SK-N-MC (cell line): ENCODE data around the gene ACVR1B.

ENCODE experiments used
- DNase-seq: peaks from one replicate; pipeline ENCODE4 v3.0.0-alpha.2; 2011; ENCODE audit warnings: low read depth, low spot score
- H3K27ac ChIP-seq: fragments of 200-600 bp; sonication (generic); 2 replicates; pipeline ENCODE4 v1.5.1; 2016; ENCODE audit warnings: mixed run types
- H3K36me3 ChIP-seq: fragments of 200-600 bp; sonication (generic); 2 replicates; pipeline ENCODE4 v1.6.1; 2017; ENCODE audit warnings: antibody characterized with exemption, low read length, mixed read lengths; ENCODE audit not compliant: insufficient read depth
- H3K4me3 ChIP-seq: fragments of 200-600 bp; sonication (generic); 2 replicates; pipeline ENCODE4 v1.5.1; 2016
- H3K9ac ChIP-seq: fragments of 200-600 bp; sonication (generic); 2 replicates; pipeline ENCODE4 v1.8.0; 2017; ENCODE audit warnings: mixed run types, mixed read lengths; ENCODE audit not compliant: insufficient read length
- H3K9me3 ChIP-seq: fragments of 200-600 bp; sonication (generic); 2 replicates; pipeline ENCODE4 v1.6.1; 2017; ENCODE audit warnings: low read depth, mild to moderate bottlenecking, antibody characterized with exemption, low read length, moderate library complexity, mixed read lengths
- EZH2 ChIP-seq: fragments of 200-600 bp; sonication (generic); IDR thresholded peaks from one replicate; pipeline ENCODE4 v1.6.1; 2017; ENCODE audit warnings: antibody characterized with exemption
- FOXP2 ChIP-seq: optimal IDR thresholded peaks from 2 replicates; pipeline ENCODE3; 2011; ENCODE audit warnings: mild to moderate bottlenecking, moderate library complexity; ENCODE audit not compliant: insufficient read depth; ENCODE audit errors: extremely low read length, control extremely low read depth
- POLR2AphosphoS5 ChIP-seq: IDR thresholded peaks from 2 replicates; pipeline ENCODE4 v1.6.1; 2012; ENCODE audit warnings: mild to moderate bottlenecking, low read depth, low read length, borderline replicate concordance

The ACVR1B gene

DNA sequence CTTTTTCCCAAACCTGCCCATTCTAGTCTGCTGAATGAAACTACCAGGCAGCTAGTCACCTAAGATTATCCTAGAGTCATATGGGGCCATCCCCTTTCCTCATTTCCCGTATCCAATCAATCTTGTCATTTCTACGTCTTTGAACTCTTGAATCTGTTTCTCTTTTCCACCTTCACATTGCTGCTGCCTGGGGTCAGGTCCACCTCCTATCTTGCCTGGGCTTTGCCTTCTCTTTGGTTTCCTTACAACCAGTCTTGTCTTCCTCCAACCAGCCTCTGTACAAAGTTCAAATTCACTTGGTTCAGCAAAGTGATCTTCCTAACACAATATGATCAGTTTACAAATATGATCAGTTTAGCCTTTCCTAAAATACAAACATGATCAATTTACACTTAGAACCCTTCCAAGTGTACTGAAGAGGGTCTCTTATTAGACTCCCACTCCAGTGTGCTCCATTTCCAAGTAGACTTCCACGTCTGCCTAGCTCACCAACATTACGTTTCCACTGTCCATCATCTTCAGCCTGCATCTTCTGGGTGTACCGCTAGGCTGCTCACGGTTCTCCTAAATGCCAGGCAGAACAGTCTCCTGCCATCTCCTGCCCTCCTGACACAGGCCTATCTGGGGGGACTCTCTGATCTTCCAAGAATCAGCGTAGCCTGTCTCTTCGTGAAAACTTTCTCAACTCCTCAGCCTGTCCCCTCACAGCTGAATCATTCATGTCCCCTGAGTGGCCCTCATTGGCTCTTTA, 4.1 kb upstream of the ACVR1B start:
- no peak for TF ChIP-seq EZH2

DNA sequence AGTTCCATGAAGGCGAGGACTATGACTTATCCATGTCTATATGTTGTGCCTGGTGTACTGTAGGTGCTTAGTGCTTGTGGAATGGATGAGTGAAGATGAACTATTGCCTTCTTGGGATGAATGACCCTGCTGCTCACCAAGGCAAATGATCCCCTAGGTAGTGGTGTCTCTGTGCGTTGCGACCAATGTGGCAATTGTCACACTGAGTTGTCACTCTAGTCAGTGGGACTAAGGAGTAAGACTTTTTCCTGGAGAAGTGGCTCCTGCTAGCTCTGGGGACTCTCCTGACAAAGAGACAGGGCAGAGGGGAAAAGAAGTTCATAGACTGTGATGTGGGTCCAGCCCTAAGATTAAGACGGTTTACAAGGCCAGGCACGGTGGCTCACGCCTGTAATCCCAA, 3.4 kb upstream of the ACVR1B start:
- Histone ChIP-seq H3K9ac (no peak overlapping the region), H3K36me3 (no peaks in the 10 kb centered on the region), H3K27ac (no peak overlapping the region), H3K4me3 (no peak overlapping the region), H3K9me3 (no peaks in the 10 kb centered on the region)
- no peak for TF ChIP-seq FOXP2
- TF ChIP-seq EZH2 = no peak
- TF ChIP-seq POLR2AphosphoS5 = no peak
- no peak for DNase-seq

More for the DNA sequence above, 4.1 kb upstream of the ACVR1B start:
- Histone ChIP-seq H3K4me3 (no peak overlapping the region), H3K9me3 (no peaks in the 10 kb centered on the region), H3K36me3 (no peaks in the 10 kb centered on the region), H3K27ac (no peak overlapping the region), H3K9ac (no peak overlapping the region)
- no peak for DNase-seq

DNA sequence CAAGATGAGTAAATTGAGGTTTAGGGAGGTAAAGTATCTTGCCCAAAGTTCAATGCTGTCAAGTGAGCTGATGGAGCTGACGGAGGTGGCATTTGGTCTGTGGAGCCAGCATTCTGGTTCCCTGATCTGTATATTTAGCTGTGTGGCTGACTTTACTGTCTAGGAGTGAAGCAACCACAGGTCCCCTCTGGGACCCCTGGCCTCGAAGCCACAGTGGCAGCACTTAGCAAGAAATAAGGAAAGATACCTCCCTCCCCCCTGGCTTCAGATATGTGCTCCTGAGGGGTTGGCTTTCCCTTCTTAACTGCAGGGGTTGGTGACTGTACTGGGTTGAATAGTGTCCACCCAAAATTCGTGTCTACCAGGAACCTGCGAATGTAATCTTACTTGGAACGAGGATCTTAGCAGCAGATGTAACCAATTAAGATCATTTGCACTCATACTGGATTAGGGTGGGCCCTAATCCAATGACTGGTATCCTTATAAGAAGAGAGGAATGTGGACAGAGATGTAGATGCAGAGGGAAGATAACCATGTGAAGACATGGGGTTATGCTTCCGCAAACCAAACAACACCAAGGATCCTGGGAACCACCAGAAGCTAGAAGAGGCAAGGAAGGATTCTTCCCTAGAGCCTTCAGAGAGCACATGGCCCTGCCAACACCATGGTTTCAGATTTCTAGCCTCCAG, 2.0 kb upstream of the ACVR1B start:
- no peak for DNase-seq
- Histone ChIP-seq H3K27ac (no peak overlapping the region), H3K9me3 (no peaks in the 10 kb centered on the region), H3K4me3 (no peak overlapping the region), H3K9ac (no peak overlapping the region), H3K36me3 (no peaks in the 10 kb centered on the region)
- no peak for TF ChIP-seq EZH2
- TF ChIP-seq FOXP2 = no peak
- no peak for TF ChIP-seq POLR2AphosphoS5

DNA sequence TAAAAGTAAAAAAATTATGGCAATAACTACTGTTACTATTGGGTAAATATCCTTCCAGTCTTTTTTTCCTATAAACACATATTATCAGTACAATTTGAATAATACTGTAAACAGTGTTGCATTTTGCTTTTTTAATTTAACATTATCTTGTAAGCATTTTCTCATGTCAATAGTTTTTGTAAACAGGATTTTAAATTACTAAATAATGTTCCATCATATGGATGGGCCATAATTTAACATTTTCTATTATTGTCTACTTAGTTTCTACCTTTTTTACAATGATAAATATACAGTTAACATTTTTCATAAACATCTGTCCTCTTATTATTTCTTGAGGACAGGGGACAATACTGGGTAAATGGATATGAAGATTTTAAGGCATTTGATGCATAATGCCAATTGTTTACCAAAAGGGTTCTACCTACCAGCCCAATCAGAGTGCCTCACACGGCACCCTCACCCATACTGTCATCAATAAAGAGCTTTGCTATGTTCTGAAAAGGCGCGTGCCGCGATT, 759 bp upstream of the ACVR1B start:
- Histone ChIP-seq H3K4me3 (peak overlapping the region; percentile 90), H3K9me3 (no peaks in the 10 kb centered on the region), H3K27ac (no peak overlapping the region), H3K9ac (peak overlapping the region; percentile 68), H3K36me3 (no peaks in the 10 kb centered on the region)
- no peak for DNase-seq
- TF ChIP-seq FOXP2 = no peak
- TF ChIP-seq EZH2 = no peak
- TF ChIP-seq POLR2AphosphoS5 = no peak

- Histone ChIP-seq H3K4me3 (peak overlapping the region; percentile 91), H3K27ac (peak overlapping the region; percentile 43; the same call in 1 of the 2 replicates), H3K9ac (peak overlapping the region; percentile 95), H3K36me3 (peaks cover 5% of the 10 kb centered on the region), H3K9me3 (no peaks in the 10 kb centered on the region)
- TF ChIP-seq POLR2AphosphoS5 = no peak
- no peak for TF ChIP-seq FOXP2
- TF ChIP-seq EZH2 = no peak
- DNase-seq = no peak
These were observed 584 bp downstream of the ACVR1B start for GRCh38 chr12:51951843-51952722.

DNA sequence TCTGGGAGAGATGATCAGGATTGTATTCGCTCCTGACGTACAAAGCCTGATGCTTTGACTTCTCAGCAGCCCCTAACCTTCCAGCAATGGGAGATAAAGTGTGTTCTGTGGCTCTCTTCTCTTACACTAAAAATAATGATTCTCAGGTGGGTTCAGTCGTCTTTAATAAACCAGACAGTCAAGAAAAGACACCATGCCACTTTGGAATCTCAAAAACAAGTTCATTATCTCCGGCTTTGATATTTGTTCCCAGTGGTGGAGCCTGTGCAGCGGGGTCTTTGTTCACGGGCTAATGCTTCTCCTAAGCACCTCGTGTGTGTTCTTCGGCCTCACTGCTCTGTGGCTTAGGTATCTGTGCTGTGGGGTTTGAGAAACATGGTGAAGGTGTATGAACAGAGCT, 1.6 kb downstream of the ACVR1B start:
- DNase-seq = no peak
- Histone ChIP-seq H3K9ac (peak overlapping the region; percentile 56), H3K9me3 (no peaks in the 10 kb centered on the region), H3K4me3 (peak overlapping the region; percentile 91), H3K36me3 (peaks cover 5% of the 10 kb centered on the region), H3K27ac (no peak overlapping the region)
- no peak for TF ChIP-seq EZH2
- no peak for TF ChIP-seq POLR2AphosphoS5
- no peak for TF ChIP-seq FOXP2

DNA sequence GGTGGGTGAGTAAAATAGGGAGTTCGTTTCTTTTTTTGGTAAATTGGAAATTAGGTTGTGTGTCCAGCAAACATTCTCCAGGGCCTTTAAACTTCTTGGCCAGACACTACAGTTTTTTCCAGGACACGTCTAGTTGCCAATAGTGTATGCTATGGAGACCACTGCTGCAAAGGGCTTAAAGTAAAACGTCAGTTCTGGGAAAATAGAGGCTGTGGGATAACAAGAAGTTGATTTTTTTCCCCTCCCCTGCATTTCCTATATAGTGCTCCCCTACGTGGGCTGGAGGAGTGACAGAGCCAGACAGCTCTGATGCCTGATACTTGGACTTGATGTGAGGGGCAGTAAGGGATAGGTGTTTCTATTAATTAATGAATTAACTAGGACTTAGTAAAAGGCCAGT, 2.4 kb downstream of the ACVR1B start:
- Histone ChIP-seq H3K27ac (no peak overlapping the region), H3K9me3 (no peaks in the 10 kb centered on the region), H3K36me3 (peaks cover 5% of the 10 kb centered on the region), H3K9ac (peak overlapping the region; percentile 56), H3K4me3 (peak overlapping the region; percentile 91)
- TF ChIP-seq FOXP2 (no peak), POLR2AphosphoS5 (no peak), EZH2 (no peak)
- no peak for DNase-seq
